ENCODE data around the gene LACC1.

DNA sequence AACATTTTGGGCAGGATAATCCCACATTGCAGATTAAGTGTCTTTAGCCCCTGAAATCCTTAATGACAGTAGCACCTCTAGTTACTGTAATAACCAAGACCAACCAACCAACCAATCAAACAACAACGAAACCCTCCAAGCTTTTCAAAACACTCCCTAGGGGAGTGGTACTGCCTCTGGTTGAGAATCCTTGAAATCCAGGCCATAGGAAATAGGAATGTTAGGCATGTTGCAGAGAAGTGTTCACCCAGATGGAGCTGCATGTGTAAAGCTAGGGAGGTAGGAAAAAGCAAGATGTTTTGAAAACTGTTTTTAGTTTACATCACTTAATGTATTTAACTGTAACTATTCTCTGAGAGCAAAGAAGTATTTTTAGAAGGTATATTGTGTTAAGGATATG is 4.5 kb downstream of the LACC1 start:
- TF ChIP-seq POLR2A (IDR thresholded peaks at IDR 0.05; ENCODE audit: low read depth, low read length) (no peak), CTCF (IDR thresholded peaks at IDR 0.05; ENCODE audit: extremely low read depth in 1 of 2, insufficient read depth in 1 of 2, low read depth in 1 of 2, low read length in 2 of 2) (no peak), MYC (IDR thresholded peaks at IDR 0.05; ENCODE audit: low read depth, low read length) (no peak), JUN (IDR thresholded peaks at IDR 0.05; ENCODE audit: borderline replicate concordance, insufficient read depth, insufficient read length, low read depth) (no peak)
